Upper lobe of left lung (tissue), 4 donors: ENCODE measurements around the gene ACSS2.

Experiments
- CTCF ChIP-seq, 6 experiments: fragments of 450-650 bp in 4 of 6; fragments of 200-600 bp in 2 of 6; sonication (generic) in 2 of 6; IDR thresholded peaks; one replicate each; pipeline ENCODE4 v1.5.1; 2016 to 2019; ENCODE audit warnings: antibody characterized with exemption in 6 of 6
- POLR2AphosphoS5 ChIP-seq, 2 donors: sonication (generic); formaldehyde crosslinking; IDR thresholded peaks; one replicate each; pipeline ENCODE4 v1.5.1; 2017; ENCODE audit warnings: antibody characterized with exemption in 2 of 2

DNA sequence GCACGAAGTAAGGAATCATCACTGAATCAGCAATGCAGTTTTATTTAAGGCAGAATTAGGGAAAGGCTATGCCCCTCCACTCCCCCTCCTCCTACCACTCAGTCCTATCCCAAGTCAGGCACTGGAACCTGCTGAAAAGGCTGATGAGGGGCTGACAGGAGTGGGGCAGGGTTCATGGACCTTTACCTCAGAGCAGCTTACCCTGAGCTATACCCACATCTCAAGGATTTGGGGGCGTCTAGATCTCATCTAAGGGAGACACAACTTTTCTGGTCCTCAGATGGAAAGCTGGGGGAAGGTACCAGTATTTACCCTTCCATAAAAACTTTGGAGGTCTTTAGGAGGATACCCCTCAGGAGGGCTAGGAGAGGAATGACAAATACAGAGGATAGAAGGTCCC, 52.0 kb downstream of the ACSS2 start:
- TF ChIP-seq CTCF (IDR thresholded peaks at IDR 0.05), result no peak
- no peak for TF ChIP-seq POLR2AphosphoS5 (IDR thresholded peaks at IDR 0.05)
